Fibroblast of pulmonary artery (primary cell): ENCODE data around the gene INPP4B.

Experiments
- DNase-seq: peaks from one replicate; pipeline ENCODE4 v3.0.0-alpha.2; 2010; ENCODE audit warnings: low read depth
- H3K4me3 ChIP-seq: replicated peaks from 2 replicates; pipeline ENCODE4 v1.5.1; 2011; ENCODE audit warnings: low read depth, mild to moderate bottlenecking, control low read depth, low read length, moderate library complexity
- CTCF ChIP-seq: IDR thresholded peaks from 2 replicates; pipeline ENCODE4 v1.5.1; 2011; ENCODE audit warnings: mild to moderate bottlenecking, control low read depth, low read length, inconsistent platforms; ENCODE audit errors: missing control alignments

Gene INPP4B

GRCh38 chr4:142356118-142356759 is 489.9 kb downstream of the INPP4B start:
- TF ChIP-seq CTCF, result no peak
- no peak for DNase-seq
- no peak overlapping the region for H3K4me3 ChIP-seq

GRCh38 chr4:142355421-142355930 is 490.6 kb downstream of the INPP4B start:
- no peak for TF ChIP-seq CTCF
- H3K4me3 ChIP-seq, result no peak overlapping the region
- DNase-seq, result no peak

GRCh38 chr4:142354794-142355420 is 491.2 kb downstream of the INPP4B start:
- no peak for DNase-seq
- no peak overlapping the region for H3K4me3 ChIP-seq
- TF ChIP-seq CTCF, result no peak

- no peak for DNase-seq
- TF ChIP-seq CTCF, result no peak
- H3K4me3 ChIP-seq, result no peak overlapping the region
Measured at GRCh38 chr4:142354041-142354440, 492.1 kb downstream of the INPP4B start.

DNA sequence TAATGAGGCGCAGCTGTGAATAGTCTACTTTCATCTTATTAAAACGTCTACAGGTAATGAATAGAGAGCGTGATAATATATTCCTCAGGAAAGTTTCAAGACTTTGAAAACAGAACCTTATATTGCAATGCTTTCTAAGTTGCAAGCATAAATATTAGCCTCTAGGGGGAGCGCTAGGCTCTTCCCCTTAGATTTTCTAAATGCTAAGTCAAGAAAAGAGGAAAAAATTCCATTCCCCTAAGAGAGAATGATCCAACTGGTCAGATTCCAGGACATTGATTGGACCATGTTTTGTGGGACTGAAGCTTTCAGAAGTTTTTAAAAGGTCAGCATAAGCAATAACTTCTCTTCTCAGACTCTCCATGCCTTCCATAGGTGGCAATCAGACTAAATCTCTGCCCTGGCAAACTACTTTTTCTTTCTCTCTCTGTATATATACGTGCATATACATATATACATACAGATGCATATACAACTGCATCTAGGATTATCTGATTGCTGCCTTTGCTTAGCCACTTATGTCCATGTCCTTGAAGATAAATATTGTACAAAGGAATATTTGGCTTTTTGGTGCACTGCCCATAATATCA is 492.9 kb downstream of the INPP4B start:
- peak; percentile 80 for TF ChIP-seq CTCF
- no peak overlapping the region for H3K4me3 ChIP-seq
- peak; percentile 86 for DNase-seq

DNA sequence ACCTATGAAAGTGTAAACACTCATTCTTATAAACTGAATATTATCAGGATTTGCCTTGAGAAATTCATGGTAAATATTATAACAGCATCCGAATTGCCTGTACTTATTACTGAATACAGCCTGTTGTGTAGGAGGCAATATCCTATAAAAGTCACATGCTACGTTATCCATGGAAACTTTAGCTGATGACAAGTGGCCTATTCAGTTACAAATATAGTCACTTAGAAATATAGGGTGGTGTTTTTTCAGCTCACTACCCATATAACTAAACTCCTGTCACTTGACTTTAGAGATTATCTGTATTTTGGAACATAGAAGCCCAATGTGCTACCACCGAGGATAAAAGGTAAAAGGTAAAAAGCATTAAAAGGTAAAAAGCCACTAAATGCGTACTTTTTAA is 493.4 kb downstream of the INPP4B start:
- no peak for DNase-seq
- H3K4me3 ChIP-seq, result no peak overlapping the region
- TF ChIP-seq CTCF, result no peak

- TF ChIP-seq CTCF, result no peak
- no peak overlapping the region for H3K4me3 ChIP-seq
- no peak for DNase-seq
Measured at GRCh38 chr4:142351958-142352357, 494.1 kb downstream of the INPP4B start.
